GM18858 (cell line): Measurements from ENCODE around the gene MAPK10.
"Not testable (repeated sequence)": the region's sequence is repeated elsewhere in the genome, so short reads cannot be mapped to it uniquely, and the experiment has no call there.

ENCODE experiments used
- ATAC-seq: cut with Tn5 transposase; IDR thresholded peaks from one replicate; pipeline ENCODE4 v1.9.1; 2021; ENCODE audit not compliant: unreplicated experiment

The MAPK10 gene

GRCh38 chr4:86117705-86118302, 242.0 kb downstream of the MAPK10 start:
- ATAC-seq = no peak

- ATAC-seq = no peak
These were observed 245.3 kb downstream of the MAPK10 start for GRCh38 chr4:86114563-86114962.

GRCh38 chr4:86108834-86109233, 251.0 kb downstream of the MAPK10 start:
- ATAC-seq = no peak

- ATAC-seq = no peak
These were observed 251.7 kb downstream of the MAPK10 start for GRCh38 chr4:86108137-86108536.

- no peak for ATAC-seq
These were observed 252.7 kb downstream of the MAPK10 start for GRCh38 chr4:86107112-86107511.

- ATAC-seq = no peak
These were observed 253.4 kb downstream of the MAPK10 start for GRCh38 chr4:86106475-86106874.

GRCh38 chr4:86101841-86102240, 258.0 kb downstream of the MAPK10 start:
- no peak for ATAC-seq

- ATAC-seq = no peak
These were observed 258.4 kb downstream of the MAPK10 start for GRCh38 chr4:86101410-86101809.

- ATAC-seq = no peak
These were observed 259.2 kb downstream of the MAPK10 start for GRCh38 chr4:86100539-86101215.

GRCh38 chr4:86099348-86099747, 260.5 kb downstream of the MAPK10 start:
- no peak for ATAC-seq

GRCh38 chr4:86098691-86099090, 261.2 kb downstream of the MAPK10 start:
- ATAC-seq = no peak

- ATAC-seq = no peak
These were observed 263.5 kb downstream of the MAPK10 start for GRCh38 chr4:86096373-86096772.

GRCh38 chr4:86092684-86093083, 267.2 kb downstream of the MAPK10 start:
- ATAC-seq = no peak

- ATAC-seq = no peak
These were observed 268.7 kb downstream of the MAPK10 start for GRCh38 chr4:86091201-86091600.

- no peak for ATAC-seq
These were observed 270.0 kb downstream of the MAPK10 start for GRCh38 chr4:86089781-86090323.

GRCh38 chr4:86089053-86089452, 270.8 kb downstream of the MAPK10 start:
- no peak for ATAC-seq

GRCh38 chr4:86075796-86076195, 284.1 kb downstream of the MAPK10 start:
- ATAC-seq = not testable (repeated sequence)

- no peak for ATAC-seq
These were observed 299.5 kb downstream of the MAPK10 start for GRCh38 chr4:86060341-86060740.

GRCh38 chr4:86058621-86059020, 301.2 kb downstream of the MAPK10 start:
- no peak for ATAC-seq

- no peak for ATAC-seq
These were observed 304.0 kb downstream of the MAPK10 start for GRCh38 chr4:86055898-86056297.

- ATAC-seq = no peak
These were observed 305.4 kb downstream of the MAPK10 start for GRCh38 chr4:86054286-86055032.

- no peak for ATAC-seq
These were observed 309.4 kb downstream of the MAPK10 start for GRCh38 chr4:86050496-86050895.
